HG03280 (cell line): Measurements from ENCODE around the gene JMJD7.

Experiments used
- ATAC-seq: cut with Tn5 transposase; IDR thresholded peaks from one replicate; pipeline ENCODE4 v1.9.1; 2021; ENCODE audit warnings: mild to moderate bottlenecking, moderate library complexity; ENCODE audit not compliant: unreplicated experiment

Gene JMJD7

DNA sequence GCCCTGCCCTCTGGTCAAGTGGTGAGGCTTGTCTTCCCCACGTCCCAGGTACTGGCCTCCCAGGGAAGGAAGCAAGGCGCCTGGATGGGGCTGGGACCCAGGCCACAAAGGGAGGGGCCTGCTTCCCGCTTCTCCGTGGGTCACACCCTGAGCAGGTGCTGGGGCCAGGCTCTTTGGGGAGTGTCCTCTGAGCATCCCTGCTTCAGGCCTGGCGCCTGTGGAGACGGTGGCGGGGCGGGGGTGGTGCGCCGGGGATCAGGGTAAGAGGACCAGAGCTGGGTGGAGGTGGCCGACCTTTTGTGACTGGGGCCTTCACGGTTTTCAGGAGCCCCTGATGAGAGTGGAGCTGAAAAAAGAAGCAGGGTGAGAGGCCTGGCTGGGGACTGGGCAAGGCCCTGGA, 14.3 kb downstream of the JMJD7 start:
- ATAC-seq, result no peak

DNA sequence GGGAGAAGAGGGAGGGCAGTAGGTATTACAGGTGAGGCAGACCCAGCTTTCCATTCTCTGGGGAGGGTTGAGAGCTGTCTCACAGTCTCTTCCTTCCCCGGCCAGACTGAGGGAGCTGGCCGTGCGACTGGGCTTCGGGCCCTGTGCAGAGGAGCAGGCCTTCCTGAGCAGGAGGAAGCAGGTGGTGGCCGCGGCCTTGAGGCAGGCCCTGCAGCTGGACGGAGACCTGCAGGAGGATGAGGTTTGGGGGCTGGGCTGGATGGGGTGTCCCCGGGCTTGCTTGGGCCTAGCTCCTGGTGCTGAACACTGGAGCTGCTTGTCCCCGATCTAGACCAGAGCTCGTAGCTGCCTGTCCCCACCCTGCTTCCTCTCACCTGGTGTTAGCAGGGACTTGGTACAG, 15.7 kb downstream of the JMJD7 start:
- ATAC-seq, result no peak

DNA sequence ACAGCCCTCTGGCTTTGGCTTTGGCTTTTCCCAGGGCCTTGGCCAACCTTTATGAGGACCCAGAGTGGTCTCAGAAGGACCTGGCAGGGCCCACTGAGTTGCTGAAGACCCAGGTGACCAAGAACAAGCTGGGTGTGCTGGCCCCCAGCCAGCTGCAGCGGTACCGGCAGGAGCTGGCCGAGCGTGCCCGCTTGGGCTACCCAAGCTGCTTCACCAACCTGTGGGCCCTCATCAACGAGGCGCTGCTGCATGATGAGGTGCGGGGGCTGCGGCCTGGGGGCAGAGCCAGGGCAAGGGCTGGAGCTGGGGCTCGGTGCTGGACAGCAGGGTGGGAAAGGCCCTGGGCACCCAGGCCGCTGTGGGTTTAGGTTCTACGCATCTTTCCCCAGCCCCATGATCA, 16.9 kb downstream of the JMJD7 start:
- ATAC-seq, result no peak

DNA sequence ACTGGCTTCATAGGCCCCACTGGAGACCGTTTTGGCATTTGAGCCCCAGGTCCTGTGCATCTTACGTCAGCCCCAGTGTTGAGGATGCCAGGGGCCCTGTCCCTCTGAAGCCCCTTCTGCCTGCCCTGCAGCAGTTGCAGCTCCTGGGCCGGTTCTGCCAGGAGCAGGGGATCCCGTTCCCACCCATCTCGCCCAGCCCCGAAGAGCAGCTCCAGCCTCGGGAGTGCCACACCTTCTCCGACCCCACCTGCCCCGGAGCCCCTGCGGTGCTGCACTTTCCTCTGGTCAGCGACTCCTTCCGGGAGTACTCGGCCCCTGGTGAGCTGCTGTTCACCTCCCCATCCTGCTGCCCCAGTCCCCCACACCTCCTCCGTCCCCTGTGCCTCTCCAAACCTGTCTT, 19.3 kb downstream of the JMJD7 start:
- no peak for ATAC-seq

DNA sequence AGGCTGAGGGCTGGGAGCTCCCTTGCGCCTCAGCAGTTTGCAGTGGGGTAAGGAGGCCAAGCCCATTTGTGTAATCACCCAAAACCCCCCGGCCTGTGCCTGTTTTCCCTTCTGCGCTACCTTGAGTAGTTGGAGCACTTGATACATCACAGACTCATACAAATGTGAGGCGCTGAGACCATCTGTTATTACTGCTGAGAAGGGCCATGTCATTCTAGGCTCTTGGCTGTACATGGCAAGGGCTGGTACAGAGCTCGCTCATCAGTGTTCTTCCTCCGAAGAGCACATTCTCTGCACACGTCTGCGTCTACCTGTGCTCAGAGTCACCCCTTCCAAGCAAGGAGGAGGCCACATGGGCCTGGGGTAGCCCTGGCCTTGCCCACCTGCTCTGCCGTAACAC, 20.1 kb downstream of the JMJD7 start:
- no peak for ATAC-seq

DNA sequence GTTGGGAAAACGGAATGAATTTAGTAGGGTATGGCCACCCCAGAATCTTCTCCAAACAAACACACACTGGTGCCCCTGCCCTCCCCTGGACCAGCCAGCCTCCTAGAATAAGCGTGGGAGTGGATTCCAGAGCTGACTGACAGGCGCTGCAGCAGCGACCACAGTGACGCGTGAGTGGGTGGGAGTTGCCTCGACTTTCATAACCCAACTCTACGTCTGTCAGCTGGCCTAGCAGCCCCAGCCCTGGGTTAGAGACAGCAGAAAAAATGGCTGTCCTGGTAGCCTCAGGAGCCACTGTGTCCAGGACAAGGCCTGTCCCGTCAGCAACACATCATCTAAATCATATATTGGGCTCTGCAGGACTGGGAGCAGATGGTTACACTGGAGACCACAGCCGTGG, 20.7 kb downstream of the JMJD7 start:
- no peak for ATAC-seq

DNA sequence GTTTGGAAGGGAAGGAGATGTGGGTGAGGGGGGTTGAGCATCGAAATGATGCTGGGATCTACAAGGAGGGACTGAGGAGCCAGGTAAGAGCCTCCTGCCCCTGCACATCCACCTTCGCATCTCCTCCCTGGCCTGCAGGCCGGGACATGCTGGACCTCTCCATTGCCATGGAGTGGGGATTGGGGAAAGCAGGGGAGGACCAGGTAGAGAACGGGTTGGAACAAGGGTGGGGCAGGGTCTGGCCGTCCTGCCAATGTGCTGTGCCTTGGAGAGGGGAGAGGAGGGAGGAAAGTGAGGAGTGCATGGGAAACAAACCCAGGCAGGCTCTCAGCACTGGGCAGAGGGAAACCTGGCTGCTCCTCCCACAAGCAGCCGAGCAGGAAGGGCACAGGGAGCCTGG, 21.3 kb downstream of the JMJD7 start:
- ATAC-seq, result no peak

DNA sequence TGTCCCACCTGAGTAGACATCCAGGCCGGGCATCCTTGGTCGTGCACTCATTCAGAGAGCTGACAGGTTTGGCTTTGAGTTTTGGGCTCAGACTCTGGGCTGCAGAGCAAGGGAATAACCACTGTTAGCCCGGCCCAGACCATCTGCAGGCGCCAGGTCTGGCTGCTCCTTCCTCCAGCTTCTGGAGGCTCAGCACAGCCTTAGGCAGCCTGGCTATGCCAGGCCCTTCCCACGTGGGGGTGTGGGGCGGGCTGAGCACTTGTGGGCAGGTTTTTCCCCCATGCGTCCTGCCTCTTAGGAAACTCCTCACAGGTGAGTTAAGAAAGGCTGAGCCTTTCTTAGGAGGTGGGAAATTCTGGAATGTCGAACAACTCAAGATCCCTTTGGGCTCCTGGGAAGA, 22.0 kb downstream of the JMJD7 start:
- ATAC-seq, result no peak

DNA sequence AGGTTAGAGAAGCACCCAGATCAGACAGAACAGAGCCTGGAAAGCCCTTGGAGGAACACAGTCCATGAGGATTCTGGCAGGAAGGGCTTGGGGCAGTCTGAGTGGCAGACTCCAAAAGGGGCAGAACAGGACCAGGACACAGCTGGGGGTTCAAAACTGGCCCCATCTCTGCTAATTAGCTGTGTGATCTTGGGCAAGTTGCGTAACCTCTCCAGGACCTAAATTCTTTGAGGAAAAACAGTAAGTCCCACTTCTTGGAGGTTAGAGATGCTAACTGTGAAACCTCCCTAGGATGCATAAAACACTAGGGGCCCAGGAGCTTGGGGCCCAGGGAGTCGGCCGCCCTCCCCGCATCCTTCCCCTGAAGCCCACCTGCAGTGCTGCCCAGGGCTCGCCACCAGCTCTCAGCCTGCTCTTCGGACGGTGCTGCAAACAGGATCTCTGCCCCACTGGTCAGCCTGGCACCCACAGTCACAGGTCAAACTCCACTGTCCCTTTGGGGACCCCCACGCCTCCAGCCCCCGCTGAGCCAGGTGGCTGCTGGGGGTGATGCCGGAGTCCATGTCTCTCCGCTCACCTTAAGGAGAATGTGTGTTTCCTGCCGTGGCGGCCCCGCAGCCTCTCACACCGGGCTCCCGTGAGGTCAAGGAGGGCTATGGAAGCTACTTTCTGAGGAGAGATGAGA, 22.7 kb downstream of the JMJD7 start:
- no peak for ATAC-seq

DNA sequence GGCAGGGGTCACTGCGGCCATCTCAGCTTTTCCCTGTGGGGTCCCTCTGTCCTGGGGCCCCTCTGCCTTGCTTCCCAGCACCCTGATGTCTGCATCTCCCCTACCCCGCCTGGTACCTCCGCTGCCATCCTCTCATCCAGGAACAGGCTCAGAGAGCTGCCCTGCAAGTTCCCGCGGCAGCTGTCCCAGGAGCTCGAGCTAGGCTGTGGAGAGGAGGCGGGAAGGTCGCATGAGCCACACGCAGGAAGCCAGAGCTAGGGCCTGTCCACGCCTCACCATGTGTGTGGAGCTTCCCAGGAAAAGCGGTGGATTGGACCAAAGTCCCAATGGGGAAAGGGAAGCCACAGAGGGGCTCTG, 23.3 kb downstream of the JMJD7 start:
- ATAC-seq, result no peak

DNA sequence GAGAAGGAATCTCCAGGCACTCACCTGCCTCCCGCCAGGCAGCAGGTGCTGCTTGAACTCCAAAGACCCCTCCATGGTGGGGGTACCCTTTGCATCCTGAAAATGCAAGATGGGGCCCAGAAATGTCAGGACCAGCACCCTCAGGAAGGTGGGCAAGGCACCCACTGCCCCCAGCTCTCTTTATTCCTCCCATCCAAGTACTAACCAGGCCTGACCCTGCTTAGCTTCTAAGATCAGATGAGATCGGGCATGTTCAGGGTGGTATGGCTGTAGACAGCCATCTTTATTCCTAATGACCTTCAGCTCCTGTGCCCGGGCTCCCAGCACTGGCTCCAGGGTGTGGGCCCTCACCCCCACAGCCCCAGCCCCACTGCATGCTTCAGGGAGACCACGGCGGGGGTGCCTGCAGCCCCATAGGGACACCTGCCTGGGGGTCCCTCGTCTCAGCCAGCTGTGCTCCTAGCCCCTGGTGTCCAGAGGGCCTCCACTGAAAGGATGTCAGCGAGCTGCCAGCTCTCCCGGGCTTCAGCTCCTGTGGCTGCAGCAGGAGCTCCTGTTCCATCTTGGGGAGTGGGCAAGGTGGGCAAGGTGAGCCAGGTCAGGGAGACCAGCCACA, 24.0 kb downstream of the JMJD7 start:
- ATAC-seq, result no peak

DNA sequence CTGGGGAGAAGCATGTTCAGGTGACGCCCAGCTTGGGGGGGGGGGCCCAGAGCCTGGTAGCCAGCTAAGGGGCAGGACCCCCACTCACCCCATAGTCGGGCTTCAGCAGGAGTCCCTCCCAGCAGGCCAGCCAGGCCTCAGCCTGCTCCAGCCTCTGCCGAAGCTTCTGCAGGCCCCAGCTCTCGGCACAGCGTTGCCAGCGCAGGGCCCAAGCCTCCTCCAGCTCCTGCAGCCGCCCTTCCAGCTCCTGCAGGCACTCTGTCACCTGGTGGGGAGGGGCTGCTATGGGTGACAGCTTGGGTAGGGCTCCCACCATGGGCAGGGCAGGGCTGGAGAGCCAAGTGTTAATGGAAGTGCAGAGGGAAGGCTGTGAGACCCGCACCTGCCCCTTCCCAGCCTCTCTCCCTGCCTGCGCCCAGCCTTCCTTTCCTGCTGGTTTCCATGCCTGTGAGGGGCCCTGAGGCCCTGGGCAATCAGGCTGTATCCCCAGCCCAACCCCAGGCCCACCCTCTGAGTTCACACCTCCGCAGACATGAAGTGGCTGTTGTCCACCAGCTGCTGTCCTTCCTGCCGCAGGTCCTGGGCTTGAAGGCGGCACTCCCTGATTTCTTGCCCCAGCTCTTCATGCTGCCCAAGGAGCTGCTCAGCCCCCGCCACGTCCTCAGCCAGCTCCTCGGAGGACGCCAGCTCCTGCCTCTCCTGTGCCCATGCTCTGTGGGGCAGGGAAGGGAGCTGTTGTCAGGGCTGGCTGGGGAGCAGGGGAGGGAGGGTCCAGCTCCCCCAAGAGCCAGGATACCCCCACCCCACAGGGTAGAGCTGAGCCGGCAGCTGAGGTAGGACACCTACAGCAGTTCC, 25.1 kb downstream of the JMJD7 start:
- ATAC-seq, result no peak

DNA sequence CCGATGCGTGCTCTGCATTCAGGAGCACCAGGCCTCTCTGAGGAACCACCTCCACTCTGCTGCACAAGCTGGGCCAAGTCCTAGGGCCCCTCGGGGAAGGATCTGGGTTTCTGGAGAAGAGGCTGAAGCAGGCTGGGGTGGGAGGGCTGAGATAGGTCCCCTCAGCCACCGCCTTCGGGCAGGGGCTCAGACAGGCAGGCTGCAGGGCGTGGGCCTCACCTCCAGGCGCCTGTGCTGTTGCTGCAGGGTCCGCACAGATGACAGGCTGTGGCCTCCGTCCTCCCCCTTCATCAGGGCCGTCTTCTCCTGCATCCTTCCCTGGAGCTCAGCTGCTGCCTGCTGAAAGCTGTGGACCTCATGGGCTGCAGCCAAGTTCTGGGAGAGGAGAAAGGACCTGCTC, 25.9 kb downstream of the JMJD7 start:
- no peak for ATAC-seq

DNA sequence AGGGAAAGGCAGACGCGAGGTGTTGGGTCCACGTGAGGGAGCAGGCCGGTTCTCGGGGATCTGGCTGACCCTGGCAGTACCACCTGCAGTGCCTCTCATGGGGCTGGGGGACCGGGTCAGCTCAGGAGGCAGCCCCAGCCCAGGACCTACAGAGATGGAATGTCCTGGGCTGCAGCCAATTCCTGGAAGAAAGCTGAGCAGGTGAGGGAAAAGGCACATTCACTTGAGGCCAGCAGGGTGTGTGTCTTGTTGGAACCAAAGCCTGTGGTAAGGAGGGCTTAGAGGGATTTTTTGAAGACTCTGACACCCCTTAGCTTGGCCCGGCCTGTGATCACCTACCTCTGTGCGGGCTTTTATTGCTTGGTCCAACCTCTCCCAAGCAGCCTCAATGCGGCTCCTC, 26.6 kb downstream of the JMJD7 start:
- ATAC-seq, result no peak

DNA sequence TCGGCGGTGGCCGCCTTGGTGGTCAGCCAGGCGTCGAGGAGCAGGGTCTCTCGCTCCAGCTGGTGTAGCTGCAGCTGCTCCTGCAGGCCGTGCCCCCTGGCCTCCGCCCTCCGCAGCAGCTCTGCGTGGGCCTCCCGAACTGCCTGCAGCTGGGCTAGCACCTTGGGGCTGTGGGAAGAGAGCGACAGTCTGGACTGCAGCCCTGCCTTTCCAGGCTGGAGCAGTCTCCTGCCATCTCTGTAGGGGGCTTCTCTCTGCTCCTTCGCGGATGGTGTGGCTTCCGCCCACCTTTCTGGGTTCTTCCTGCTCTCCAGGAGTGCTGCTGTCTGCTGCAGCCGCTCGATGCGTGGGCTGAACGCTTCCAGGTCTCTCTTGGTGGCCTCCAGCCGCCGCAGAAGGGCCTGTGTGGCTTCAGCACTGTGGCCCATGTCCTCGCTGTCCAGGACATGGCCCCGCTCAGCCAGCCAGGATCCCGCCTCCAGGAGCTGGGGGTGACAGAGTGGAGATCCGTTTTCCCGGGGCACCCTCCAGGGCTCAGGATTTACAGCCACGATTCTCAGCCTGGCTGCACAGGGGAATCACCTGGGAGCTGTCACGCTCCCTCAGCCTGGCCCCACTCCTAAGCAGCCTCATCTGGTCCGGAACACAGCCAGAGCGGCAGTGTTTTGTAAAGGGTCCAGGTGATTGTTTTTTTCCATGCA, 27.5 kb downstream of the JMJD7 start:
- ATAC-seq, result no peak

DNA sequence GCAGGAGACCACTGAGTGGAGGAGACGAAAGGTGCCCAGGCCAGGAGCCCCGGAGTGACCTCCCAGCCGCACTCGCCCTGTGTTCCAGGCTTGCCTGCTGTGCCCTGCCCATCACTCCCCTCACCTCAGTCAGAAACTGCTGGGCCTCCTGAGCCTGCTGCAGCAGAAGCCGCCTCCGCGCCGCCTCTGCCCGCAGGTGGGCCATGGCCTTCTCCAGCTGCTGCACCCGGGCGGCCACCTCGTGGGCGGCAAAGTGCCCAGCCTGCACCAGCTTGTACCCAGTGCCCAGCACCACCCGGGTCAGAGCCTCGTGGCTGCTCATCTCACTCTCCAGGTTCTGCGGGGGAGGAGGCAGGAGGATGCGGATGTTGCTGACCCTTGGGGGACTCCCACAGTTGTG, 28.4 kb downstream of the JMJD7 start:
- no peak for ATAC-seq

DNA sequence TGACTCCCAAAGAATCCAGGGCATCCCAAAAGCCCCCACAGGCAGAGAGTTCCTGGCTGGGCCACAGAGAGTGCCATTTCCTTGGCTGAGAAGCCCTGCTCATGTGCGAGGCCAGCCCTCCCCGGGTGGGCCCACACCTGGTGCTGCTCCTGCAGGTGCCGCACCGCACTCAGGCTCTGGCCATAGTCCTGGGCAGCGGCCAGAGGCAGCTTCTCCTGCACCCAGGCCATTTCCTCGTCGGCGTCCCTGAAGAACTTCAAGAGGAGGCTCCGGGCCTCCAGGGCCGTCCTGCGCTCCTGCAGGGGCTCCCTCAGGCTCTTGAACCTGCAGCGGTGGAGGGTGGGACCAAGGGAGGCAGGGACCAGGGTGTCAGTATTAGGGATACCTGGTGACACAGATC, 28.8 kb downstream of the JMJD7 start:
- no peak for ATAC-seq

DNA sequence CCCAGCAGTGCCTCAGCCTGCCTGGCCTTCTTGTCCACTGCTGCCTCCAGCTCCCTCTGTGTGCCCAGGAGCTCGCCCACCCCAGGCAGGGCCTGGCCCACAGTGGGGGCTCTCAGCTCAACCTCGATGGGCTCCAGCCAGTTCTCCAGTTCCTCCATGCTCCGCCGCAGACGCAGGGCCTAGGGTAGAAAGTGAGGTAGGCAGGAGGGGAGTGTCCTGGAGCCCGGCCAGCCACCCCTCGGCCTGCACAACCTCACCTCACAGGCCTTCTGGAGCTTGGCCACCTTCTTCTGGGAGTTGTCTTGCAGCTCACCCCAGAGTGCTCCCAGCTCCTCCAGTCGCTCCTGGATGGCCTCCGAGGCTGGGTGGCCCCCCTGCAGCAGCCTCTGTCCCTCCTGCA, 29.4 kb downstream of the JMJD7 start:
- no peak for ATAC-seq

DNA sequence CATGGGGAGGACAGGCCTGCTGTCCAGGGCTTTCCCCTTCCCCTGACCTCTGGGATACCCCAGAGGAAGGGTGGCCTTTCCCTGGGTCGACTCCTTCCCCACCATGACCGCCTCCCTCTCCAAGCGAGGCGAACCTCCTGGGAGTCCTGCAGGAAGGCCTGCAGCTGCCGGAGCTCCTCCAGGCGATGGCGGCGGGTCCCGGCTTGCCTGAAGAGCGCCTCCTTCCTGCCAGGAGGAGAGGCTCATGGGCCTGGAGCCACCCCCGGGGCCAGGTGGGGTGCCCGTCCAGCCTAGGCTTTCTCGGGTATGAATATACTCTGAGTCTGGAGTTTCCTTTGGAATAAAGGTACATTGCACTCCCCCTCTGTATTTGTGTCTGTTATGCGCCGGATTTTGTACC, 30.9 kb downstream of the JMJD7 start:
- no peak for ATAC-seq

DNA sequence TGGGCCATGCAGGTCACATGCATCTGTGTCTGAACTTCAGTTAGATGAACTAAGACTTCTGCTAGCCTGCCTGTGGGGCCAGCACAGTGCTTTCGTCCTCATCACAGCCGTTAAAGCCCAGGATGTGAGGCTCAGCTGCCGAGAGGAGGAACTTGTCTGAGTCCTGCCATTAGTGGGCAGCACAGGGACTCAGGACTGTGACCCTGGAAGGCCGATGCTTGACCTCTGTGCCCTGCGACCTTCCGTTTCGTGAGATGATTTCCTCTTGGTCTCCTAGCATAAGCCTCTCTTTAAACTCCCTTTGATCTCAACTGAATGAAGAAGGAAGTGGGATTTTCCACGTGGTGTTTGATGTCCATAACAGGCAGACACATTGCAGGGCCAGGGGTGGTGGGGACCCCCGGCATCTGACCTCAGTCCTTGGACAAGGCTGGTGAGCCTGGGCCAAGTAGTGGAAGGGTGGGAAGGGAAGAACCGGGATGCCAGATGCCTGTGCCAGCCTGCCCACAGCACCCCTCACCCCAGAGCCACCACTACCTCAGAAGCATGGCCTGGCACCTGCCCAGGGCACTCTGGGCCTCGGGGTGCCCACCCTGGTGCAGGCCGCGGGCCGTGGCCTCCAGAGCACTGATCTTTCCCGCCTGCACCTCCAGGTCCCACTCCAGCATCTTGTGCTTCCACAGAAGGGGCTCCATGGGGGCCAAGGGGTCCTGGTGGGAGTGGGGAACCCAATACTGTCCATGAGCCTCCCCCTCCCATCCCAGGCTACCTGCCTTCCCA, 32.3 kb downstream of the JMJD7 start:
- no peak for ATAC-seq
